HL-60 (cell line): ENCODE measurements around the gene PARP12.

Experiments
- DNase-seq, 2 experiments: peaks; one replicate each; pipeline ENCODE4 v3.0.0-alpha.2; 2010 to 2020; ENCODE audit warnings: low read depth in 1 of 2, low spot score in 1 of 2
- H3K27ac ChIP-seq: fragments of 250-450 bp; sonication (Bioruptor Pico); replicated peaks from 2 replicates; pipeline ENCODE4 v1.5.1; 2020; ENCODE audit warnings: mild to moderate bottlenecking, moderate library complexity
- H3K27me3 ChIP-seq: fragments of 250-450 bp; sonication (Bioruptor Pico); 2 replicates; pipeline ENCODE4 v1.5.1; 2021; ENCODE audit warnings: mild to moderate bottlenecking, moderate library complexity; ENCODE audit not compliant: insufficient read depth, poor library complexity, severe bottlenecking
- H3K4me3 ChIP-seq: replicated peaks from 2 replicates; pipeline ENCODE4 v1.5.1; 2011; ENCODE audit warnings: mild to moderate bottlenecking, control low read depth, low read length; ENCODE audit not compliant: insufficient read depth
- GABPA ChIP-seq: IDR thresholded peaks from 2 replicates; pipeline ENCODE4 v1.6.1; 2012; ENCODE audit warnings: low read depth
- POLR2AphosphoS5 ChIP-seq: IDR thresholded peaks from 2 replicates; pipeline ENCODE4 v1.6.1; 2012; ENCODE audit warnings: low read depth
- SPI1 ChIP-seq: IDR thresholded peaks from 2 replicates; pipeline ENCODE4 v1.6.1; 2012; ENCODE audit warnings: low read depth, mild to moderate bottlenecking, borderline replicate concordance
- TF ChIP-seq, protein P1 (sequence below): IDR thresholded peaks from 2 replicates; pipeline ENCODE4 v1.6.1; 2012; ENCODE audit warnings: low read depth; ENCODE audit not compliant: insufficient replicate concordance
- TF ChIP-seq, protein P2 (sequence below): IDR thresholded peaks from one replicate; pipeline ENCODE4 v1.5.1; 2011; ENCODE audit warnings: low read length, control low read depth, inconsistent platforms; ENCODE audit not compliant: insufficient read depth

The PARP12 gene

DNA sequence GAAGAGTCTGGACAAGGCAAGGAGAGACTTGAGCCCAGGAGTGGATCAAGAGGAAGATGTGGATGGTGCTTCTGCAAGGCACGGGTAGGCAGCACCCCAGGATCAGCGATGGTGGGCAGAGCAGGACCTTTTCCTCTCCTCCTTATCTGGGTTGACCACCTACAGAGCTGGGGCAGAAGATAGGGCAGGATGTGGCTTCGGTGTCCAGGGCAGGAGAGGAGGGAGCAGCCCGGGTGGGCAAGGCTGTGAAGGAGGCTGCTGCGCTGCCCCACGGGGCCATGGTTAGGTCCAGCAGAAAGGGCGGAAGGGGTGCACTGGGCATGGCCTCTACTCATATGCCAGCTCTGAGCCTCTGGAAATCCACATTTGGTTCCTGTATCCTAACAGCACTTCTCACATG, 20.0 kb upstream of the PARP12 start:
- DNase-seq, result no peak
- TF ChIP-seq, protein P1, sequence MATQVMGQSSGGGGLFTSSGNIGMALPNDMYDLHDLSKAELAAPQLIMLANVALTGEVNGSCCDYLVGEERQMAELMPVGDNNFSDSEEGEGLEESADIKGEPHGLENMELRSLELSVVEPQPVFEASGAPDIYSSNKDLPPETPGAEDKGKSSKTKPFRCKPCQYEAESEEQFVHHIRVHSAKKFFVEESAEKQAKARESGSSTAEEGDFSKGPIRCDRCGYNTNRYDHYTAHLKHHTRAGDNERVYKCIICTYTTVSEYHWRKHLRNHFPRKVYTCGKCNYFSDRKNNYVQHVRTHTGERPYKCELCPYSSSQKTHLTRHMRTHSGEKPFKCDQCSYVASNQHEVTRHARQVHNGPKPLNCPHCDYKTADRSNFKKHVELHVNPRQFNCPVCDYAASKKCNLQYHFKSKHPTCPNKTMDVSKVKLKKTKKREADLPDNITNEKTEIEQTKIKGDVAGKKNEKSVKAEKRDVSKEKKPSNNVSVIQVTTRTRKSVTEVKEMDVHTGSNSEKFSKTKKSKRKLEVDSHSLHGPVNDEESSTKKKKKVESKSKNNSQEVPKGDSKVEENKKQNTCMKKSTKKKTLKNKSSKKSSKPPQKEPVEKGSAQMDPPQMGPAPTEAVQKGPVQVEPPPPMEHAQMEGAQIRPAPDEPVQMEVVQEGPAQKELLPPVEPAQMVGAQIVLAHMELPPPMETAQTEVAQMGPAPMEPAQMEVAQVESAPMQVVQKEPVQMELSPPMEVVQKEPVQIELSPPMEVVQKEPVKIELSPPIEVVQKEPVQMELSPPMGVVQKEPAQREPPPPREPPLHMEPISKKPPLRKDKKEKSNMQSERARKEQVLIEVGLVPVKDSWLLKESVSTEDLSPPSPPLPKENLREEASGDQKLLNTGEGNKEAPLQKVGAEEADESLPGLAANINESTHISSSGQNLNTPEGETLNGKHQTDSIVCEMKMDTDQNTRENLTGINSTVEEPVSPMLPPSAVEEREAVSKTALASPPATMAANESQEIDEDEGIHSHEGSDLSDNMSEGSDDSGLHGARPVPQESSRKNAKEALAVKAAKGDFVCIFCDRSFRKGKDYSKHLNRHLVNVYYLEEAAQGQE, result no peak
- TF ChIP-seq POLR2AphosphoS5 (no peak), SPI1 (no peak), GABPA (no peak)
- TF ChIP-seq, protein P2, sequence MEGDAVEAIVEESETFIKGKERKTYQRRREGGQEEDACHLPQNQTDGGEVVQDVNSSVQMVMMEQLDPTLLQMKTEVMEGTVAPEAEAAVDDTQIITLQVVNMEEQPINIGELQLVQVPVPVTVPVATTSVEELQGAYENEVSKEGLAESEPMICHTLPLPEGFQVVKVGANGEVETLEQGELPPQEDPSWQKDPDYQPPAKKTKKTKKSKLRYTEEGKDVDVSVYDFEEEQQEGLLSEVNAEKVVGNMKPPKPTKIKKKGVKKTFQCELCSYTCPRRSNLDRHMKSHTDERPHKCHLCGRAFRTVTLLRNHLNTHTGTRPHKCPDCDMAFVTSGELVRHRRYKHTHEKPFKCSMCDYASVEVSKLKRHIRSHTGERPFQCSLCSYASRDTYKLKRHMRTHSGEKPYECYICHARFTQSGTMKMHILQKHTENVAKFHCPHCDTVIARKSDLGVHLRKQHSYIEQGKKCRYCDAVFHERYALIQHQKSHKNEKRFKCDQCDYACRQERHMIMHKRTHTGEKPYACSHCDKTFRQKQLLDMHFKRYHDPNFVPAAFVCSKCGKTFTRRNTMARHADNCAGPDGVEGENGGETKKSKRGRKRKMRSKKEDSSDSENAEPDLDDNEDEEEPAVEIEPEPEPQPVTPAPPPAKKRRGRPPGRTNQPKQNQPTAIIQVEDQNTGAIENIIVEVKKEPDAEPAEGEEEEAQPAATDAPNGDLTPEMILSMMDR, result no peak
- Histone ChIP-seq H3K27ac (no peak overlapping the region), H3K4me3 (no peak overlapping the region), H3K27me3 (no peaks in the 10 kb centered on the region)

DNA sequence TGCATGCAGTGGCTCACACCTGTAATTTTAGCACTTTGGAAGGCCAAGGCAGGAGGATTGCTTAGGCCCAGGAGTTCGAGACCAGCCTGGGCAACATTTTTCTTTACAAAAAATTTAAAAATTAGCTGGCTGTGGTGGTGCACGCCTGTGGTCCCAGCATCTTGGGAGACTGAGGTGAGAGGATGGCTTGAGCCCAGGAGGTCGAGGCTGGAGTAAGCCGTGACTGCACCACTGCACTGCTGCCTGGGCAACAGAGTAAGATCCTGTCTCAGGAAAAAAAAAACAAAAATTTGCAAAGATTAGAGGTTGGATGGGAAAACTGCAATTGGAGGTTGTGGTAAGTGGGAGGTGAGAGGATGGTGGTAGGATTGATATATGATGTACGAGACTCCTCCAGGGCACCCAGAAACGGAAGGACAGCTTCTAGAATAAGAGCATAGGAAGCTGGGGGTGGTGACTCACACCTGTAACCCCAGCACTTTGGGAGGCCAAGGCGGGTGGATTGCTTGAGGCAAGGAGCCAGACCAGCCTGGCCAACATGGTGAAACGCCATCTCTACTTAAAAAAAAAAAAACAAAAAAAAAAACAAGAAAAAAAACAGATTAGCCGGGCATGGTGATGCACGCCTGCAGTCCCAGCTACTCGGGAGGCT, 19.1 kb upstream of the PARP12 start:
- DNase-seq, result no peak
- TF ChIP-seq, protein P2, result no peak
- TF ChIP-seq SPI1 (no peak), POLR2AphosphoS5 (no peak), GABPA (no peak)
- TF ChIP-seq, protein P1, result no peak
- no peak overlapping the region for H3K4me3 ChIP-seq
- no peak overlapping the region for H3K27ac ChIP-seq
- H3K27me3 ChIP-seq, result no peaks in the 10 kb centered on the region

DNA sequence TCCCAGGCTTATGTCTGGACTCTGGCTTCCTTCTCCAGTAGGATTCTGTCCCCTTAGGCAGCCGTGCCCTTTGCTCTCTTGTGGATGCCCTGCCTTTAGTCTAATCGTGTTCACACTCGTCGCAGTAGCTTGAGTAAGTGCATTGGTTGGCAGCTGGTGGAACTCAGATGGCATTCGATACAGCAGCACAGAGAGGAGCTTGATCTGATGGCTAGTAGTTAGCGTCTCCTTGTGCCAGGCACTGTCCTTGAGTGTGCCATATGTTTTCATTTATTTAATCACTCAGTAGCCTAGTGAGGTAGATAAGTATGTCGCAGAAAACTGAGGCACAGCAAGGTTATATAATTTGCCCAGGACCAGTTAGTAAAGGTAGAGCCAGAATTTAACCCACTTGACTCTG, 18.2 kb upstream of the PARP12 start:
- Histone ChIP-seq H3K4me3 (no peak overlapping the region), H3K27ac (no peak overlapping the region), H3K27me3 (no peaks in the 10 kb centered on the region)
- no peak for DNase-seq
- no peak for TF ChIP-seq POLR2AphosphoS5
- TF ChIP-seq, protein P2, result no peak

DNA sequence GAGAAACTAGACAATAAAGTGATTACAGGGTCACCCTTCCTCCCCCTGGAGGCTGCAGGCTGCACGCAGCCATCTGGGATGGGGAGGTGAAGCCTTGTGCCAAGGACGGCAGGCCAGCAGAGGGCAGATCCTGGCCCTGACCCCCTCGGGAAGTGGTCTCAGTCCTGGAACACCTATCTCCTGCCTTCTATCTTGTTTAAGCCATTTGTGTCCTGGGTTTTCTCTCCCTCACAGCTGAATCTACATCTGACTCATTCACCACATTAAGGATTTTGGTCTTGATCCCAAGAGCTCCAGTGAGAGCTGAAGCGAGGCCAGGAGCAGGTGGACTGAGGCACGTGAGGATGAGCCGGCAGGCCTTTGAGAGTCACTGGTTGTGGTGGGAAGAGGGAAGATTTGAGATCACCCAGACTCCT, 16.4 kb upstream of the PARP12 start:
- no peak overlapping the region for H3K27ac ChIP-seq
- peaks cover 2% of the 10 kb centered on the region for H3K27me3 ChIP-seq
- no peak overlapping the region for H3K4me3 ChIP-seq
- no peak for DNase-seq
- TF ChIP-seq POLR2AphosphoS5 (no peak), SPI1 (no peak), GABPA (no peak)
- TF ChIP-seq, protein P2, result no peak
- TF ChIP-seq, protein P1, result no peak
